ENCODE measurements around the gene DYDC1.
"Not testable (repeated sequence)": the region's sequence is repeated elsewhere in the genome, so short reads cannot be mapped to it uniquely, and the experiment has no call there.

Gene DYDC1

GRCh38 chr10:80356563-80356988 lies at the start of gene DYDC1, which contains the start of gene DYDC2:
Gene DYDC1, minus strand, starts transcription at chr10:80356755. Its CDS starts 4,154 bp downstream, at chr10:80352601.
Gene DYDC2, plus strand, starts transcription at chr10:80356781. Its CDS starts 5,663 bp downstream, at chr10:80362444.
- no peak for DNase-seq

- no peak for DNase-seq
Measured at GRCh38 chr10:80406204-80406603, 49.6 kb upstream of the DYDC1 start.

GRCh38 chr10:80405626-80406025 lies 49.1 kb upstream of the DYDC1 start:
- DNase-seq: peak; percentile 23

DNA sequence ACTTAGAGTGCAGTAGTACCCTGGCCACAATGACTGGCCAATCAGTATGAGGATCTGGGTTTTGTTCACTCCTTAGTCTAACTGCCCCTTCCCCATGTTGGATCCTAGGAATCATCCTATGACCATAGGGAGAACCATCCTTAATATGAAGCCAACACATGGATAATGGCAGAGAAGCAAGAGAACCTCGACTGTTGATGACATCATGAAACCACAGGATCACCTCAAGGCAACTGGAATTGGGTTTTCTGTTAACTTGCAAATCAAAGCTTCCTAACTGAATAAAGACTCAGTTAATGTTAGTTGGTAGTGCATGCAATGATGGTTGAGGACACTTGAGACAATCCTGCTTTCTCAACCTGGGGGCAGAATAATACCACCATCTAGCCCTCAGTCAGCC lies 48.5 kb upstream of the DYDC1 start:
- DNase-seq: no peak

DNA sequence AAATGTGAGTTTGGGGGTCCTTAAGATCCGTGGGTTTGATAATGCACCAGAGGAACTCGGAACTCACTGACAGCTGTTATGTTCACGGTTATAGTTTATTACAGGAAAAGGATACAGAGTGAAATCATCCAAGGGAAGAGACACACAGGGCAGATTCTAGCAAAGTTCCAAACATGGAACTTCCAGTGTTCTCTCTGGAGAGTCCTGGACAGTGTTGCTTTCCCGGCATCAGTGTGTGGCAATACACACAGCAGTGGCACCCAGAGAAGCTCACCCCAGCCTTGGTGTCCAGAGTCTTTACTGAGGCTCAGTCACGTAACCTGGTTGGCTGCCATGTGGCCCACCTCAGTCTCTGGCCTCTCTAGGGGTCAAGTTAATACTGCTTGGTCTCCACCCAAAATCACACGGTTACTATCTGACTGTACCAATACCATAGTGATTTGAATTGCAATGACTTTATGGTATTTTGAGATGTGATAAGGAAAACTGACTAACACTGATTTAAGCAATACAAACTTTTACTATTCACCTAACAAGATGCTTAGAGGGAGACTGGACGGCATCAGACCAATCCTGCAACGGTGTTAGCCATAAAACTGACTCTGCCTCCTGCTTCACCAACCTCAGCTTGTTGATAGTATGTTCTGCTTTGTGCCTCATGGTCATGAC lies 43.7 kb upstream of the DYDC1 start:
- DNase-seq: no peak

DNA sequence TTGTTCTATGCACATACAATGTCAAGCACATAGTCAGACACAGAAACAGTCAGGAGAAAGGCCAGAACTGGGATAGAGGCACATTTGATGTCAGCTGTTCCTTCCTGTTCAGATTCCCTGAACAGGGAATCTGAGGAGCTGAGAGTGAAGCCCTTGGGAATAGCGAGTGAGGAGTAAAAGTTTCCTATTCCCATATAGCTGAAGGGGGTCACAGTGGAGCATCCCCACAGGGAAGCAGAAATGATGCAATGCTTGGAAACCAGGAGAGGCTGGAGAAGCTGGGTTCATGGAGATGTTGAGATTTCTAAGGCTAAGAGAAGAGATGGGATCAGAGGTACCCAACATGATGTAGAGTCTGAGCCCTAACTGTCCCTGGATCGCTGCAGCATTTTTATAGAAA lies 40.5 kb upstream of the DYDC1 start:
- no peak for DNase-seq

GRCh38 chr10:80394358-80394916 lies 37.9 kb upstream of the DYDC1 start:
- DNase-seq: no peak

GRCh38 chr10:80392250-80392649 lies 35.7 kb upstream of the DYDC1 start:
- DNase-seq: no peak

DNA sequence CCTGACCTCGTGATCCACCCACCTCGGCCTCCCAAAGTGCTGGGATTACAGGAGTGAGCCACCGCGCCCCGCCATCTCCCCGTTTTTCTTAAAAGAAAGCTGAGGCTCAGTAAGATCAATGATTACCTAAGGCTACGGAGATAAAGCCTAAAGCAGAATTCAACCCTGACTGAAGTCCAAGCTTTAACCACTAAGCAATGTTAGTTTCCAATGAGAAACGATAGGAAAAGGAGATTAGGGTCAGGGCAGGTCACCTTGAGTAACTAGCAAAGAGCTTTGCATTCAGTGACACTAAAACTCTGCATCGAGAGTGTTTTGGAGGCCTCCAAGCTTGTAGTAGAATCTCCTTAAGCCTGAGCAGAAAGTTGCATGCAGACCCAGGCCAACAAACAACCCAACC lies 34.2 kb upstream of the DYDC1 start:
- no peak for DNase-seq

DNA sequence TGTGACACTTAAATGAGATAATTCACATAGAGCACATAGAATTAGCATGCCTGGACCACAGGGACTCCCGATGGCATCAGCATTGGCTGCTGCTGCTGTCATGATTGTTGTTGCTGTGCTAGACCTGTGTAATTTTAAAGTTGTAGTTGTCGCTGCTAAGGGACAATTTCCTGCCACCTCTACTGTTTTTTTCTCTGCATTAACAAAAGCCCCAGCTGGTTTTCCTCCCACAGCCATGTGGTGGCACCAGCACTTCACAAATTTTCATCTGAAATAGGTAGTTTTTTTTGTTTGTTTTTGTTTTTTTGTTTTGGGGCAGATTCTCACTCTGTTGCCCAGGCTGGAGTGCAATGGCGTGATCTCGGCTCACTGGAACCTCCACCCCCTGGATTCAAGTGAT lies 26.4 kb upstream of the DYDC1 start:
- DNase-seq: peak; percentile 46

DNA sequence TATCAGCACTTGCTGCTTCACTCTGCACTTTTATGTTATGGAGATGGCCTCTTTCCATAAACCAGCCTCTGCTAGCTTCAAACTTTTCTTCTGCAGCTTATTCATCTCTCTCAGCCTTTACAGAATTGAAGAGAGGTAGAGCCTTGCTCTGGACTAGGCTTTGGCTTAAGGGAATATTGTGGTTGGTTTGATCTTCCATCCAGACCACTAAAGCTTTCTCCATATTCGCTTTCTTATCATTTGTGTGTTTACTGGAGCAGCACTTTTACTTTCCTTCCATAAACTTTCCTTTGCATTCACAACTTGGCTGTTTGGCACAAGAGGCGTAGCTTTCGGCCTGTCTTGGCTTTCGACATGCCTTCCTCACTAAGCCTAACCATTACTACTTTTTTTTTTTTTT lies 23.6 kb upstream of the DYDC1 start:
- no peak for DNase-seq

DNA sequence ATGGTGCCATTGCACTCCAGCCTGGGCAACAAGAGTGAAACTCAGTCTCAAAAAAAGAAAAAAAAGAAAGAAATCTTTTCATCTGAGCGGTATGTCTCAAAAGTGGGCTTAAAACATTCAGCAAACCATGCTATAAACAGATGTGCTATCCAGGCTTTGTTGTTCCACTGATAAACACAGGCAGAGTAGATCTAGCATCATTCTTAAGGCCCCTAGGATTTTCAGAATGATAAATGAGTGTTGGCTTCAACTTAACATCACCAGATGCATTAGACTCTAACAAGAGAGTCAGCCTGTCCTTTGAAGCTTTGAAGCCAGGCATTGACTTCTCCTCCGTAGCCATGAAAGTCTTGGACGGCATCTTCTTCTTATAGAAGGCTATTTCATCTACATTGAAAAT lies 23.1 kb upstream of the DYDC1 start:
- no peak for DNase-seq

DNA sequence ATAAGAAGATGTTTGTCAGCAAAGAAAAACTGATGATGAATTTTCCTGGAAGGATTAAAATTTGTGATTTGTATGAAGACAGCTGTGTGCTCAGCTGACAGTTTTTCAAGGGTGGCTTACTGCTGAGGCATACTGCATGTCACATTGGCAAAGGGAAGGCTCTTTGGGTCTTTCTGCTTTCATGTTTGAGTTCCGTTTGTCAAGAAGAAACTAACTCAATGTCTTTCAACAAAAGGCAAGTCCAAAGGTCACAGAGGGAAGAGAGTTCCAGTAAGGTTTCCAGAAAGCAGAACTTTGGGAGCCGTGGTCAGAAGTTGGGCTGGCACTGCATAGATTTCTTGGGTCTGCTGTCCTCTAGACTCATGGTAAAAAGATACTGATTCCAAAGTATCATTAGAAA lies 16.9 kb upstream of the DYDC1 start:
- DNase-seq: no peak

DNA sequence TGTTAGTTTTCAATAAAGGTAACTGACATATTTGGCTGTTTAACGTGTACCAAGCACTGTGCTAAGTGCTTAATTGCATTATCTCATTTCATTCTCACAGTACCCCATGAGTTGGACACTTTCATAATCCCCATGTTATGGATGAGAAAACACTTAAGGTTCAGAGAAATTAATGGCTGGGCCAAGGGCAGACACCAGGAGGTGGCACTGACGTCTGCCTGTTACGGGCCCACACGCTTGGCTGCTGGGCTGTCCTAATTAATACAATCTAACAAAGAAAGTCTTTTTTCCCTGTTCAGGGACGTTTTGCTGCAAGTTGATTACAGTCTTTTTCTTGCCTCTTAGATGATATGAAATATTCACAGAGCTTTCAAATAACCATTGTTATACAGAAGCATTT lies 16.1 kb upstream of the DYDC1 start:
- peak; percentile 9 for DNase-seq

DNA sequence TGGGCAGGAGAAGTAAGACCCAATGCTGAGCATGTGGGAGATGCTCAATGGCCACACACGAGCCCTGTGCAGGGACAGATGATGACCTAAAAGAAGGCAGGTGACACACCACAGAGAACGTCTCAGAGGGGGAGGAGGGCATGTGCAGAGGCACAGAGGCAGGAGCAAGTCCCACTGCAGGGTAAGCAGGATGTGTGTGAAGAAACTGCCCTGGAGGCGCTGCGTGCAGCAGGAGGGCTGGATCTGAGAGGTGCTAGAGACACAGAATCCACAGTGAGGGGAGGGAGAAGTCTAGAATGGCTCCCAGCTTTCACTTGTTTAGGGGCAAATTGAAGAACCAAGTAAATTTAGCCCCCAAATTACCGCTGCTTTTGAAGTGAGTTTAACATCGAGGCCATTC lies 14.9 kb upstream of the DYDC1 start:
- DNase-seq: no peak

DNA sequence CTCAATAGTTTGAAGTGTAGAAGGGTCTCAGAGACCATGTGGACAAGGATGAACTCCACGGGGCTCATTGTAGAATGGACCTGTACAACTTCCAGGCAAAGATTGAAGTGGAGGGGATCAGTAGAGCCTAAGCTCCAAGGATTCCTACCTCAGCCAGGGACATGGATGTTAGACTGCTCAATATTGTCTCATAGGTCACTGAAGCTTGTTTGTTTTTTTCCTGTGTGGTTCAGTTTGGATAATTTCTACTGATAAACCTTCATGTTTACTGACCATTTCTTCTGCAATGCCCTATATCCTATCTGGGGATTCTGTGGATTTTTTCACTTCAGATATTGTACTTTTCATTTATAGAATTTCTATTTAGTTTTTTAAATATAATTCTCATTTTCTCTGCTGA lies 9.0 kb upstream of the DYDC1 start:
- no peak for DNase-seq

DNA sequence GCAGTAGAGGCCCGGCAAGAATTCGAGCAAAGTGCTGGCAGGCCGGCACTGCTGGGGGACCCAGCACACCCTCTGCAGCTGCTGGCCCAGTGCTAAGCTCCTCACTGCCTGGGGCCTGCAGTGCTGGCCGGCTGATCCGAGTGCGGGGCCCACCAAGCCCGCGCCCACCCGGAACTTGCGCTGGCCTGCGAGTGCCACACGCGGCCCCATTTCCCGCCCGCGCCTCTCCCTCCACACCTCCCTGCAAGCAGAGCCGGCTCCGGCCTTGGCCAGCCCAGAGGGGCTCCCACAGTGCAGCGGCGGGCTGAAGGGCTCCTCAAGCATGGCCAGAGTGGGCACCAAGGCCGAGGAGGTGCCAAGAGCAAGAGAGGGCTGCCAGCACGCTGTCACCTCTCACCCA lies 3.1 kb upstream of the DYDC1 start:
- DNase-seq: no peak

DNA sequence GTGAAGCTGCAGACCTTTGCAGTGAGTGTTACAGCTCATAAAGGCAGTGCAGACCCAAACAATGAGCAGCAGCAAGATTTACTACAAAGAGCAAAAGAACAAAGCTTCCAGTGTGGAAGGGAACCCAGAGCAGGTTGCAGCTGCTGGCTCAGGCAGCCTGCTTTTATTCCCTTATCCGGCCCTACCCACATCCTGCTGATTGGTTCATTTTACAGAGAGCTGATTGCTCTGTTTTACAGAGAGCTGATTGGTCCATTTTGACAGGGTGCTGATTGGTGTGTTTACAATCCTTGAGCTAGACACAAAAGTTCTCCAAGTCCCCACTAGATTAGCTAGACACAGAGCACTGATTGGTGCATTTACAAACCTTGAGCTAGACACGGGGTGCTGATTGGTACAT lies 2.4 kb upstream of the DYDC1 start:
- DNase-seq: not testable (repeated sequence)

DNA sequence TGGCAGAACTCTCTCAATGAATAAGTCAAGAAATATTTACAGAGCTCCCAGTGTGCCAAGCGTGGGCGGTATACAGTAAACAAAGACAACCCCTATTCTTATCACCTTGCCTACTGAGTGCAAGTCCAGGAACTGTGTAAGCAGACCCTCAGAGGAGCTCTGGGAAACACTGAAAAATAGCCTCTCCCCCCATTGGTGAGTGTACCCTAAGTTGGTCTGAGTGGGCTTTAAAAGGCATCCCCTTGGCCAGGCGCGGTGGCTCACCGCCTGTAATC lies 1.2 kb upstream of the DYDC1 start:
- no peak for DNase-seq

GRCh38 chr10:80356989-80357850 lies 665 bp upstream of the DYDC1 start:
- no peak for DNase-seq

GRCh38 chr10:80351220-80351619 lies 5.3 kb downstream of the DYDC1 start:
- no peak for DNase-seq

- DNase-seq: no peak
Measured at GRCh38 chr10:80350251-80350650, 6.3 kb downstream of the DYDC1 start.

DNA sequence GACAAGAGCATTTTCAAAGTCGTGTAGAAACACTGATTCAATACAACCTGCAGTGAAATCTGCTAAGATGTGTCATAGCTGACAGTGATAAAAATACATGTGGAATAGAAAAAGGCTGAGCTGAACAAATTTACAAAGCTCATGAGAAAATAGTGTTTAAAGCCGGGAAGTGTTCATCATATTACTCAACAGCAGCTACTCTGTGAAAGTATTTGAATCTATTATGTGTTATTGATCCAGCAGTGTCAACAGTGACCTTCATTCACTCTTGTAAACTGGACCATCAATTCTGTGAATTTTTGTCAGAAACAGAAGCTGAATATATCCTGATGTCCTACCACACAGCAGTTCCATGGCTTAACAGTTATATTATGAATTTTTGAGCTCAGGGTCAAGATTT lies 11.6 kb downstream of the DYDC1 start:
- DNase-seq: no peak

DNA sequence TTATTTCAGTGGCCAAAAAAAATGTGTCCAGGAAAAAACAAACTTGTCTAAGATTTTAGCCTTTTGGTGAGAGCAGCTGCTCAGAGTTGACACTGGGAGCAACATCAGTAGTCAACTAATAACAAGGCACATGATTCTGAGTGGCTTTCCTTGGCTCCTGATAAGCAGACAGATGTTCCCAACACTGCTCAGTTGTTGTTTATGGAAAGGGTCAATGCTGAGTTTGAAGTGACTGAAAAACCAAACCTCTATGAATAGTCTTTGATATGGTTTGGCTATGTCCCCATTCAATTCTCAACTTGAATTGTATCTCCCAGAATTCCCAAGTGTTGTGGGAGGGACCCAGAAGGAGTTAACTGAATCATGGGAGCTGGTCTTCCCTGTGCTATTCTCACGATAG lies 12.3 kb downstream of the DYDC1 start:
- no peak for DNase-seq

Data from midbrain (tissue), 1 donor.